Measurements from ENCODE around the gene FXYD2. TPM values are rescaled to one million over a fixed set of nuclear protein-coding genes. Genes with fewer than 3 reads are reported as not detected.

FXYD2 gene
- total and polyA plus RNA-seq, 2 of the 4 experiments (the other 2 are of a cell fraction), result 0.09 TPM; not detected in 1

- no peak for TF ChIP-seq CHD1 (IDR thresholded peaks at IDR 0.05; ENCODE audit: low read depth, low read length)
- no peak for TF ChIP-seq MXI1 (IDR thresholded peaks at IDR 0.05; ENCODE audit: borderline replicate concordance, low read depth, low read length)
These were observed 2.2 kb downstream of the FXYD2 start (continued) for GRCh38 chr11:117822074-117823033.

DNA sequence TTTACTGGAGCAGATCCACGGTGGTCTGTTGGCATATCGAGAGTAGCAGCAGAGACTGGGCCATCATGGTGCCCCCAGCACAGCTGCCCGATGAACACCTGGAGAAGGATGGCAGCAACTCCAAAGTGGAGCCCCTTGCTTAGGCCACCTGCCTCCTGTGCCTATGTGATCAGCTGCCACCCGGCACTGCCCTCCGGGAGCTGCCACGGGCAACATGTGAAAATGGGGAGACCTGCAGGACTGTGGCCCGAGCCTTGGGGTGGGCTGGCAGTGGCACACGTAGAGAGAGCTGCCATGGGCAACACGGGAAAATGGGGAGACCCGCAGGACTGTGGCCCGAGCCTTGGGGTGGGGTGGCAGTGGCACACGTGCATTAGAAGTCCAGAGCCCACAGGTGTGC, 3.1 kb downstream of the FXYD2 start:
- Histone ChIP-seq H3K9me3 (ENCODE audit: control insufficient read depth, insufficient read depth, low read length) (no peaks in the 10 kb centered on the region), H3K9me1 (ENCODE audit: insufficient read depth, low read length) (no peaks in the 10 kb centered on the region), H4K8ac (ENCODE audit: low read depth in 2 of 2, low read length in 2 of 2) (no peak overlapping the region), H3K36me3 (ENCODE audit: control insufficient read depth, insufficient read depth, low read length) (no peaks in the 10 kb centered on the region), H3K4me3 (ENCODE audit: insufficient read depth, low read depth, low read length) (no peak overlapping the region), H2BK20ac (ENCODE audit: low read depth, low read length) (no peak overlapping the region), H3K4ac (ENCODE audit: low read depth, low read length) (no peak overlapping the region), H2BK120ac (ENCODE audit: low read depth, low read length) (no peak overlapping the region), H2AK9ac (replicated peaks; ENCODE audit: low read depth, low read length, poor library complexity) (no peak overlapping the region), H2AFZ (replicated peaks; ENCODE audit: low read length, poor library complexity) (no peak overlapping the region), H3K27me3 (ENCODE audit: control insufficient read depth, insufficient read depth, low read length) (peaks cover 2% of the 10 kb centered on the region; the same call in 1 of the 2 replicates), H3K4me1 (ENCODE audit: control insufficient read depth, insufficient read depth, low read length) (peaks cover 3% of the 10 kb centered on the region; the same call in 1 of the 2 replicates), H2BK5ac (ENCODE audit: low read depth, low read length, poor library complexity, severe bottlenecking) (no peak overlapping the region), H2BK15ac (ENCODE audit: low read depth, low read length) (no peak overlapping the region), H2AK5ac (ENCODE audit: low read depth, low read length) (no peak overlapping the region), H3K4me2 (ENCODE audit: low read depth, low read length) (no peak overlapping the region), H3K23ac (ENCODE audit: low read depth, low read length) (no peak overlapping the region), H3K27ac (ENCODE audit: insufficient read depth, low read length) (no peak overlapping the region), H3K79me1 (ENCODE audit: low read depth in 1 of 2, low read length in 2 of 2) (no peaks in the 10 kb centered on the region), H3K14ac (replicated peaks; ENCODE audit: low read depth, low read length) (no peak overlapping the region), H3K9ac (ENCODE audit: low read depth, low read length) (no peak overlapping the region), H3K56ac (ENCODE audit: extremely low read depth, insufficient read depth, low read length) (no peak overlapping the region), H4K91ac (ENCODE audit: insufficient read depth, low read depth, low read length) (no peak overlapping the region), H4K20me1 (ENCODE audit: insufficient read depth, low read length) (no peaks in the 10 kb centered on the region), H4K5ac (ENCODE audit: low read depth, low read length) (no peak overlapping the region), H3K18ac (ENCODE audit: low read depth, low read length) (no peak overlapping the region)
- no peak for TF ChIP-seq MAFK (IDR thresholded peaks at IDR 0.05; ENCODE audit: low read depth, low read length)
- no peak for TF ChIP-seq SMC3 (IDR thresholded peaks at IDR 0.05; ENCODE audit: low read depth, low read length)
- CTCF ChIA-PET, result interaction anchor here (1.0 kb wide), 1 partner anchor 395 kb away, joined by 3 read pairs; no protein-coding TSS in a partner anchor
- DNase-seq, result no peak
- WGBS, 2 experiments (ENCODE audit: extremely low coverage in 2 of 2, insufficient read length in 1 of 2), result 80% methylated on average over 8 of the region's 12 CpGs; no CpG with 5 or more reads in 1 of the 2 experiments
- no peak for ATAC-seq (ENCODE audit: low read depth)
- in situ Hi-C loops (cut with MboI; ENCODE audit: low sequenced_read_pairs) (no loop called here), dilution Hi-C loops (cut with HindIII; ENCODE audit: low sequenced_read_pairs, unreplicated experiment) (no loop called here), intact Hi-C loops (cut with micrococcal nuclease) (no loop called here)
- no TSS peak for BruUV-seq (replicated peaks)
- POLR2A ChIA-PET (ENCODE audit: unreplicated experiment), result no interaction called here

Data from IMR-90 (cell line).